HG02798 (cell line): ENCODE data around the gene CADPS2.

Experiments
- ATAC-seq: cut with Tn5 transposase; IDR thresholded peaks from one replicate; pipeline ENCODE4 v1.9.1; 2021; ENCODE audit warnings: mild to moderate bottlenecking; ENCODE audit not compliant: unreplicated experiment, poor library complexity

The CADPS2 gene

DNA sequence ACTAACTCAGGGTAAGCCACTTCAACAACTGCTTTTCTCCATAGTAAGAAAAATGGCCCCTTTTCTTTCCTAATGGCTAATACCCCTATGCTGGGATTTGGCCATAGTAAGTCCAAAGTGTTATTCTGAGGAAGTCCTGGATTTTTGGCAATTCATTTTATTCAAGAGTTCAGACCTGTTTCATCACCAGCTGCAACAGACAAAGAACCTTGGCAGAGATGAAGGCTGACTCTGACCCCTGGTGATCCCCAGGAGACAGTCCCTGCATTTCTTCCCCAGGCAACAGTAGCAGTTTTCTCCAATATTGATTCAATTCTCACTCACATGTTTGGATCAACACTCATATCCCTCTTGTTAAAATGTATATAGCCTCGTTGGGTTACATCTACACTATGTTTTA is 332.5 kb downstream of the CADPS2 start:
- ATAC-seq: no peak

DNA sequence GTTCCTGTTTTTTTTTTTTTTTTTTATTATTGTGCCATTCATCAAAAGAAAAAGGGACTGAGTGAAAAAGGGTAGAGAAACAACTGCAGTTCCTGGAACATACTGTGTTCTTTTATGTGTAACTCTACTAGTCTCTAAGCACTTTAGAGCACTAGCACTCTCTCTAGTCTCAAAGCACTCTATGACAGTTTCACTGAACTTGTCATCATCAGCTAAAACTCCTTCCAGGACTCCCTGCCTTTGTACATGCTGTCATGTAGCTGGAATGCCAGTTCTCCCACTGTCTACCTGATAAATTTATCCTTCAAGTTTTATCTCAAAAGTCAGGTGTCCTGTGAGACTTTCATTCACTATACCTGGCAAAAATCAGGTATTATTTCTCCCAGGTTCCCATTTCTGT is 333.5 kb downstream of the CADPS2 start:
- no peak for ATAC-seq

DNA sequence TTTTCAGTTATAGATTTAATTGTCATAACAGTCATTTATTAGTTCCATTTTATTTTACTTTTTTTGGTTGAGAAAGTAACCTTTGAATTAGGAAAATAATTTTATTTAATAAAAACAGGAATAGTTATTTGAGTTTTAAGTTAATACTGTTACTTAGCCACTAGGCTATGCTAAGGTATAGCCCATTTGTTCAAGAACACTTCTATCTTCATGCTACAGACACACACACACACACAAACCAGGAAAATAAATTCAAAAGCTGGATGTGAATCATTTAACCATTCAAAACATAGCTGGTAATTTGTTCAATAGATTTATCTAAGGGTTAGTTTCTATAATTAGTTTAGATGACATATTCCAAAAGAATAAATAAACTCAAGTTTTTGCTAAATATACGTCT is 335.7 kb downstream of the CADPS2 start:
- no peak for ATAC-seq

DNA sequence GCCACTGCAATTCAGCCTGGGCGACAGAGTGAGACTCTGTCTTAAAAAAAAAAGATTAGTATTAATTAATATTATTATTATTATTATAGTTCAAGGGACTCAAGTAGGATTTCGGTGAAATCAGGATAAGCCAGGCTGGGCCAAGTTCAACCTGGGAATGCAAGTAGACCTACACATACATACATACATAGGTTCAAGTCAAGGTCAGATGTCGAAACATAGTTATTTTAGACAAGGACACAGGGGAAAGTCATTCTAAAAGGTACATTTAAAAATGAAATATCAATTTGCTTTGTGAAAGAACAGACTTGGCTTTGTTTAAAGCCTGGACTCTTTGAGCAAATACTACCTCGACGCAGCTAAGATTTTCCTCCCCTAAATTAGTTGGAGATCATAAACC is 336.7 kb downstream of the CADPS2 start:
- ATAC-seq: no peak

DNA sequence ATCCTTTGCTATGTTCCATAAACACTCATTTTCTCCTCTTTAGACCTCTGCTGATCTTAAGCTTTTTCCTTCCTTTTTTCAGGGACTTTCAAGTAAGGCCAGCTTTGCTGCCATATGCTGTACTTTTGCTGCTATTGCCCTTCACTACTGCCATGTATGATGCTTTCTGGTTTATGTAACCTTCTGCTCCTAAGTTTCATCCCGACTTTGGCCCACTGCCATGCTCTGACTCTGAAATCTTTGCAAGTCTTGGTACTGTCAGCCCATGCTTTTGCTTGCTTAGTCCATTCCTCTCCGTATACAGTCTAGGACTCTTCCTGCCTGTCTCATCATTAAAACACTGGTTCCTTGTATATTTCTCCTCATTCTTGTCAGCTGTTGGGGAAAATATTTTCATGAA is 339.8 kb downstream of the CADPS2 start:
- no peak for ATAC-seq

DNA sequence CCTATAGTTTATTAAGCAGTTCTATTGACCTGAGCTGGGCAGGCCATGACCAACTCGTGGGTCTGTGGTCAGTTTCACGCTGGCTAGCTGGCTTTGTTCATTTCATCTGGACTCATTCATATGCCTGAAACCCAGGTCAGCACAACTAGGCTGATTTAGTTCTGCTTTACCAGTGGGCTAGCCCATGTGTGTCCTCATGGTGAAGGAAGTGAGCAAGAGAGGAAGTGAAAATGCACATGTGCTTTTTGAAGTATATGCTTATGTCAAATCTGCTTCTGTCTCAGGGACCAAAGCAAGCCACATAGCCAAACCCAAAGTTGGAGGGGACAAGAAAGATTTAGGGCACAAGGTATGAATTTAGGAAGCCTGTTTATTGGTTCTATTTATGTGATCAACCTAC is 341.8 kb downstream of the CADPS2 start:
- peak; percentile 92 for ATAC-seq

DNA sequence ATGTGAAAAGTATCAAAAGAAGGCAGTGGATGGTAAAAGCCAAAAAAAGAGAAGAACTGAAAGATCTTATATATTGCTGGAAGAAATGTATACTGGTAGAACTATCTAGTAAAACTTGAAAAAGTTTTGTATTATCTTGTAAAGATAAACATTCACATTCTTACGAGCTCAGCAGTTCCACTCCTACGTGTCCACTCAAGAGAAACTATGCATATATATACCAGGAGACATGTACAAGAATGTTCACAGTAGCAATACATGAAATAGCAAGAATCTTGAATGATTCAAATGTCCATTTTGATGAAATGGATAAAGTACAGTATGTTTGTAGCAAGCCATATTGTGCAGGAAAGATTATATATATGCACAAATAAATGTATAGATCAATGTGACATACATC is 342.4 kb downstream of the CADPS2 start:
- no peak for ATAC-seq

DNA sequence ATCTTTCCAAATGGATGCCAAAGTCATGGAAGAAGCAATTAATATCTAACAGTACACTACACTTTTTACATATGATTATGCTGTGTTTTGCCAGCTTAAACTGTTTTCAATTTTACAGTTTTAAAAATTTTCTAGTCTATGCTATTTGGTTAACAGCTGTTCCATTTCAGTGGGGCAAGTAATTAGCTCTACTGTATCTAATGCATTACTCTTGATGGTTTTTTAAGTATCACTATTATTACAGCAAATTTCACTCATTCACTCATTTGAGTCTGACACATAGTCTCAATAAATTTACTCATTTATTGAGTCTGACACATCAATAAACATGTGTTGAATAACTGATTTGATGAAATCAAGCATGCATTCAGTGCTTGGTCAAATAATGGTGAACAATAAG is 343.1 kb downstream of the CADPS2 start:
- no peak for ATAC-seq

DNA sequence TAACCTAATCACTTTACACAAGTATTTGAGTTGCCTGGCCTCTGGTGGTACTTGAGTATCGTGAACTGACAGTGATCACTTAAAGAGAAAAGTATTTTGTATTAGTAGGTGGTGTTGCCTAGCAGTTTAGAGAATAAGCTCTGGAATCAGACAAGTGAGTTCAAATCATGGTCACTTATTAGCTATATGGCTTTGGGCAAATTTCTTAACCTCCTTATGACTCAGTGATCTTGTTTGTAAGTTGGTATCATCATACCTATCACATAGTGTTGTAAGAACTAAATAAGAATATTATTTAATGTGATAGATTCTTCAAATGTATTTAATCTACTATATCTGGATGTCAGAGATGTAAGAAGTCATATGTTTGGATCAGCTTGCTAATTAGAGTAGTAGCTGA is 351.2 kb downstream of the CADPS2 start:
- no peak for ATAC-seq

DNA sequence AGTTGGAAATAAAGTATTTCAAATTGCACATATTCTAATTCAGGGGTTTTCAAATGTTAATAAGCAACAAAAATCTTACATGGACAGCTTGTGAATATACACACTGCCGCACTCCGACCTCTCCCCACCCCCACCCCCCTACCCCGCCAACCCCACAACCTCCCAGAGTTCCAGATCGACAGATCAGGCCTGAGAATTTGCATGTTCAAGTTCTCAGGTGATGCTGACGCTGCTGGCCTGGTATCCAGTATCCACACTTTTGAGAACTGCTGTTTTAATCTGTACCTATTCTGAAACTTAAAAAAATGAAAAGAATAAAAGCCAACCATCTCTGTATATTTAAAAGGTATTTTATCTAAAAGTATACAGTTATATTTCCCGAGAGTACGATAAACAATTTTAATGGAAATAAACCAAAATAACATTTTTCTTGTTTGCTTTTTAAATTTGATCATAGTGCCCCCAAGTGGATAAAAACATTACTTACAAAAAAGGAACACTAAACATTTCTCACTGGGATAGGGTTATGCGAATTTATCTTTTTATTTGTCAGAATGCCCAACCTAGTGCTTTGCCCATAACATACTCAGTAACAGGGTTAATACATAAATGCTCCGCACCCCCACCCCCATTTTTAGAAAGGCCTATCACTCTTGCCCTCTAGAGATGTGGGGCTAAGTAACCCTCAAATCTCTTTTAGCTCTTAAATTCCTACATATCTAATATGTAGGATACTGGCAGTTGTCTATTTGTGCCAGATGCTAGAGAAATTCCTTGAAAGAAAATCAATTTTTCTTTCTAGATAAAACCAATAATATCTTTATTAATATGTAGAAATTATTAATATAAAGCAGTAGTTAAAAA is 353.6 kb downstream of the CADPS2 start:
- ATAC-seq: no peak

DNA sequence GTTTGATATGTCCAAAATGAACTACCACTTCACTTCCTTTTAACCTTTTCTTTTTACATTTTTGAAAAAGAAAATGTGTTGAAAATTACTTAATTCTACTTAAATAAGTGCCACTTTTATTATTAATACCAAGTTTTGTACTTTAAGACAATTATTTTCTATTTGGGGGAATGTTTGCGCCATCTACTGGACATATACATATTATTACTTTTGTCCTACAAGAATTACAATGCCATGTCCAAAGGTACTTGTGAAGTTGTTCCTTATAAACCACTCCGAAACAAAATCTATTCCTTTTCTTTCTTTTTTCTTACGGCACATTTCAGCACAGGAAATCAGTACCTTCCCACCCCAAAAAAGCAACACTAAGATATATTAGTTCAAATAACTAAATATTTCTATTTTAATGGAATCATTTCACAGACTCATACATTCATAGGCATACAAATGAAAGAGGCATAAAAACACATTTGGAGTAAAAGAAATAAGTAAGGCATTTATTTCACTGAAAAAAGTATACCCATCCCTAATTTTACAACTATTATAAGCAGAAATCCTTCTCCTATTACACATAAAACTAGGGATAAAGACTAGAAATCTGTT is 357.3 kb downstream of the CADPS2 start:
- ATAC-seq: no peak

DNA sequence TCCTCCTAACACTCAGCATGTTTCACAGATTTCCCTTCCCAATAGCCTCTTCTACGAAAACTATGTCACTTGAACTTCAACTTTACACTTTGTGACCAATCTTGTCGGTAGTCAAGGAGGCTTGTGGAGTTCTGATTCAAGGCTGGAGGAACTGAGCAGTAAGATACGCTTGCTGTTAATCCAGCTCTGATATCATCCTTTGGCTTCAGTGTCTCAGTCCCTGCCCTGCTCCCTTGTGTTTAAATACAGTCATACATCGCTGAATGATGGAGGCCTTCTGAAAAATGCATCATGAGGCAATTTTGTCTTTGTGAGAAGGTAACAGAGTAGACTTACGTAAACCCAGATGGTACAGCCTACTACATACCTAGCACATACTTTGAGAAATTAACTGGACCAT is 360.9 kb downstream of the CADPS2 start:
- ATAC-seq: no peak

DNA sequence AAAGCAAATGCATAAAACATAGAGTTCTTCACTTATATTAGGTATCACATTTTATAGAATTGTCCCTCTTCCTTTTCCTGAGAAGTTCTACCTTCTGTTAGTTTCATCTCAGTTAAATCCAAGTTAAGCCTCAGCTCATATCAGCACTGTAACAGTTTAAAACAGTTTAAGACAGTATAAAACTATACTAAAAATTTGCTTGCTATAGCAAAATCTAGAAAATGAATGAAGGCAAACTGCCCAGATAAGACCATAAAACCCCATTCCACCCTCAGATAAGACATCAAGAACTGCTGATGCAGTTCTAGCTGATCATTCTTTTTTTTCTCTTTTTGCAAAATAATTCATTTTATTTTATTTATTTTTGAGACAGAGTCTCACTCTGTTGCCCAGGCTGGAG is 364.5 kb downstream of the CADPS2 start:
- no peak for ATAC-seq

DNA sequence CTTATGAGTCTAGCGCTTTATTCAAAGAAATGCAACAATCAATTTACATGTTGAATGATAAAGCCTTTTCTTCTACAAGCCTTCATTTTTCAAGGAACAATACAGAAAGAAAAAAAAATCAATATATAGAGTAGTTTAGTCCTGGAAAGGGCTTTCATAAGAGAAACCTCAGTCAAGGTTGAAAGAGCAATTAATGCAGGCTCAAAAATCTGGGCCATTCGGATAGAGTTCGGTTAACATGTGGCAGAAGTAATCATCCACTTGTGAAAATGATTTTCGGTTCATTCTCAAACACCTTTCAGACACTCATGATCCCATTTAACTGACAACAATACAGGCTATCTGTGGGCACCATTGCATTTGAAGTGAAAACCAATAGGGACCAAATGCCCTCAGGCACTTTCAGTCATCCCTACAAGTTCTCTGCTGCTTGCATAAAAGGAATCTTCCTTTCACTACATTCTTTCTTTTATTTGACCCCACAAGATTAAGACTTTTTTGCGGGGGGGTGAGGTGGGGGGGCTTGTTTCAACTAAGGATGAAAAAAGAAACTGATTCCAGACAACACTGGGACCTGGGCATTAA is 365.2 kb downstream of the CADPS2 start:
- no peak for ATAC-seq

DNA sequence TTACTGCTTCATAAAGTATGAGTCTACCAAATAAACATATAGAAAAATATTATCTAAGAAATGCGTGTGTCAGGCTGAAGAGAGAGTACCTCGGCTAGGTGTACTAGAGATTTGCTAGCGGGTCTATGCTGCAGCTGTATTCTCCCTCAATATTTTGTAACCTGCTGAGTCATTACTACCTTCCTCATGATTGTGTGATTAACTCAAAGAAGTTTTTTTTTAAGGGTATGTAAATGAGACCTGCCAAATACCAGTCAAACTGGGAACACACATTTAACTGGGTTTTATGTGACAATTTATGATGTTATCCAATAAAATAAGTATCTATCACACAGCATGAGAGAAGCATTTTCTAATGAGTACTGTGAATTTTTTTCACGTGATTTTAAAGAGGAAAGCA is 367.8 kb downstream of the CADPS2 start:
- no peak for ATAC-seq

DNA sequence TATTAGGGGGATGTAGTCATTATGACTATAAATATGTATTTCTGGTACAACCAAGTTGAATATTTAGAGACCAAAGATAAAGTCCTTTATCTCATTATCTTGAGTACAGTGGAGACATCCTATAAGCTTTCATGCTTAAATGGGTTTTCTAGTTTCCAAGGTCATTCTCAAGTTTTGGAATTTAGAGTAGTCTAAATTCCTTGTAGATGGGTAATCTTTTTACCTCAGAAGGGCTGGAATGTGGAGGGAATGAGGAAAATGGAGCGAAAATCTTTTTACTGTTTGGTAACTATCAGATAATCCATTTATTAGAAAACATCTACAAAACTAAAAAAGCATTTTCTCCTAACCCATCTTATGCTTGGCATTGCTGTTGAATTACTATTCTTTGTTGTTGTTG is 368.7 kb downstream of the CADPS2 start:
- no peak for ATAC-seq

DNA sequence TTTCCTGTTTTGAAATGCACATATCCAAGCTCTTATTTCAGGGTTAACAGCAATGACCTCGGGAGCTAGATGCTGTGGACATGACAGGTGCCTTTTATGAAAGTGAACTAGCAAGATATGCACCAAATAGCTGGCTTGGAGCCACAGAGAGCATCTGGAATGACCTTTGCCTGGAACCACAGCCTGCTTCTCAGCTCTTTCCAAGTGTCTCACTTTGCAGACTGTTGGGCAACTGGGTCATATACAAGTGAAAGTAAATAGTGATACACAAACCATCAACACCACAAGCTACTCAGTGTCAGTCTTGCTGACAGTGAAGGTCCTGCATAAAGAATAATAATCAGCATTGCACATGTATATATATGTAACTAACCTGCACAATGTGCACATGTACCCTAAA is 370.9 kb downstream of the CADPS2 start:
- no peak for ATAC-seq

DNA sequence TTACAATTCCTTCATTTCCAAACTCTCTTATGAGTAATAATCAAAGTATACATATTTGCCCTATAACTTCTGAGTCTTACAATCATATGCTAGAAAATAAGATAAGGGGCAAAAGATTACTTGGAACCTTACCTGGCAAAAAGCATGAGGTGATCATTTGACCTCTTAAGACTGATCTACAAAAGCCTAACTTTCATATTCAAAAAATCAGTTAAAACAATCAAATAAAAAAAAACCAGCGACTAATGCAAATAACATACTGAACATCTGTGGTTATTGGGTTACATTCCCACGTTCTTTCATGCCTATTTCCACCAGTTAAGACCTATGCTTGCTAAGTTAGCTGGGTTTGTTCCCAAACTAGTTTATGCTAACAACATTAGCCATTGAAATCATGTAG is 375.0 kb downstream of the CADPS2 start:
- ATAC-seq: no peak

DNA sequence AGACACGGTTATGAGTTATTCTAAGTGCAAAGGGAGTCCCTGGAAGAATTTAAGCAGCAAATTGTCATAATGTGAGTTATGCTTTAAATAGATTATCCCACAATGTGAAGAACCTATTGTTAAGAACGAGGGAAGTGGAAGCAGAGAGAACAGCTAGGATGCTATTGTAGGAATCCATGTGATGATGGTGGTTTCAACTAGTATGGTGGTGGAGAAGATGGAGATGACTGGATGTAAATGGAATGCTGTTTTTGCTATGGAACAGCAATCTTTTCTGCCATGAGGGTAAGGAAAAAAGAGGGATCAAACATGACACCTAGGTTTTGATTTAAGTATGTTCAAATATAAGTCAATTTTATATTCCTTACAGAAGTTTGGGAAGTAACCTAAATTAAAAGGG is 378.7 kb downstream of the CADPS2 start:
- no peak for ATAC-seq

DNA sequence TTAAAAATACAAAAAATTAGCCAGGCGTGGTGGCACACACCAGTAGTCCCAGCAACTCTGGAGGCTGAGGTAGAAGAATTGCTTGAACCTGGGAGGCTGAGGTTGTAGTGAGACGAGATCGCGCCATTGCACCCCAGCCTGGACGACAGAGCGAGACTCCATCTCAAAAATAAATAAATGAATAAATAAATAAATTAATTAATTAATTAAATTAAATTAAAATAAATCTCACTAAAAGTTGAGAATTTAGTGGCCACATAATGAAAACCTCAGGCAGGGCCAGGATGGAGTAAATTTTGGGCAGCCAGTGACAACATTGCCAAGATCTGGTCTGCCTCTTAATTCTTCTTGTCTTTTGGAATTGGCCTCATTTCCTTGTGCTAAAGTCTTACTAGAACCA is 394.3 kb downstream of the CADPS2 start:
- ATAC-seq: no peak

DNA sequence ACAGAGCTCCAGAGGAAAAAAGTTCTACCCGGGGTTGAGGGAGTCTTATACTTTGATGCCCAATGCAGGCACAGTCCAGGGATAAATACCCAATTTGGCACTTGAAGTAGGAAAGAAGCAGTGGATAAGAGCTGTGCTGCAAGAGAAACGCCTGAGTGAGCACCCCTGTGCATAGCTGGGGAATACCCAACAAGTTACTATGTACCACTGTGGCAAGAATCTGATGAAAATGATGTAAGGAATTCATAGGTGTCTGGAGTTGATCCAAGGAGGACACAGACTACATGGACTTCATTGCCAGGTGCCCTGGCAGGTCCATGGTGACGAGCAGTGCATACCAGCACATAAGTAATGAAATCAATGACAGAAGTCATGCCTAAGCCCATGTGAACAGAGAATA is 398.0 kb downstream of the CADPS2 start:
- ATAC-seq: no peak

DNA sequence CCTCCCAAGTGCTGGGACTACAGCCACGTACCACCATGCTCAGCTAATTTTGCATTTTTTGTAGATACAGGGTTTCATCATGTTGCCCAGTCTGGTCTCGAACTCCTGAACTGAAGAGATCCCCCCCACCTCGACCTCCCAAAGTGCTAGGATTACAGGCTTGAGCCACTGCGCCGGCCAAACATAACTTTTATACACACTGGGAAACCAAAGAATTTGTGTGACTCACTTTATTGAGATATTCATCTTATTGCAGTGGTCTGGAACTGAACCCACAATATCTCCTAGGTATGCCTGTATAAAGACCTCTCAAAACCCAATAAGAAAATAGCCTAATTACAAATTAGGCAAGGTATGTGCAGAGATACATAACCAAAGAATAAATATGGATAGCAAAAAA is 399.1 kb downstream of the CADPS2 start:
- ATAC-seq: no peak
